GM10847 (cell line): ENCODE results near the gene GALR3.

Experiments used
- POLR2A ChIP-seq: IDR thresholded peaks from 2 replicates; pipeline ENCODE4 v1.6.1; 2011; ENCODE audit not compliant: insufficient read length; ENCODE audit errors: extremely low read depth

GALR3 gene

DNA sequence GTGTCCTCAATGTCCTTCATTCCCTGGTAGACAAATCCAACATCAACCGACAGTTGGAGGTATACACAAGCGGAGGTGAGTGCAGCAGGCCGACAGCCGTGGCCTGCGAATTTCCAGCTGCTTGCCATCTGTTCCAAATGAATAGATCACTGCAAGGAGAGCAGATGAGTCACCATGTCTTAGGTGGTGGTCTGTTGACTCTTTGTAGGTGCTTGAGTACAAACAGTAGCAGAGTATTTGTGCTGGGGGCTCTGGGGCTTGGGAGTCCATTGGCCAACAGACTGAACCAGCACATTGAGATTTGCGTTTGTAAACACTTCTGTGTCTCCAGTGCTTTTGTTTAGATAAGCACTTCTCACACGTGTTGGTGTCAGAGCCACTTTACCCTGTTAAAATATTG lies 47.1 kb downstream of the GALR3 start:
- TF ChIP-seq POLR2A, result no peak
